Stimulated activated CD8-positive, alpha-beta memory T cell treated with anti-CD3 and anti-CD28 coated beads, Interleukin-12 subunit alpha, Interleukin-12 subunit beta, amount 100 ng/mL, for 24 hours (primary cell): ENCODE data around the gene UGT1A8.

Experiments used
- DNase-seq: peaks from one replicate; pipeline ENCODE4 v3.0.0-alpha.2; 2020; ENCODE audit errors: extremely low read depth

Gene UGT1A8

GRCh38 chr2:233818639-233819621 lies 201.5 kb downstream of the UGT1A8 start:
- no peak for DNase-seq

GRCh38 chr2:233819884-233820773 lies 202.7 kb downstream of the UGT1A8 start:
- no peak for DNase-seq

- DNase-seq, result no peak
Observed at GRCh38 chr2:233820774-233821105, 203.3 kb downstream of the UGT1A8 start.

- DNase-seq, result no peak
Observed at GRCh38 chr2:233821196-233821595, 203.8 kb downstream of the UGT1A8 start.

GRCh38 chr2:233821709-233822100 lies 204.3 kb downstream of the UGT1A8 start:
- DNase-seq, result no peak

GRCh38 chr2:233822101-233822771 lies 204.8 kb downstream of the UGT1A8 start:
- DNase-seq, result no peak
